ENCODE measurements around the gene LGALS4. TPM values are rescaled to one million over a fixed set of nuclear protein-coding genes. Genes with fewer than 3 reads are reported as not detected.

LGALS4 gene
- total RNA-seq, 1 donor from 2014 or later, result not detected

DNA sequence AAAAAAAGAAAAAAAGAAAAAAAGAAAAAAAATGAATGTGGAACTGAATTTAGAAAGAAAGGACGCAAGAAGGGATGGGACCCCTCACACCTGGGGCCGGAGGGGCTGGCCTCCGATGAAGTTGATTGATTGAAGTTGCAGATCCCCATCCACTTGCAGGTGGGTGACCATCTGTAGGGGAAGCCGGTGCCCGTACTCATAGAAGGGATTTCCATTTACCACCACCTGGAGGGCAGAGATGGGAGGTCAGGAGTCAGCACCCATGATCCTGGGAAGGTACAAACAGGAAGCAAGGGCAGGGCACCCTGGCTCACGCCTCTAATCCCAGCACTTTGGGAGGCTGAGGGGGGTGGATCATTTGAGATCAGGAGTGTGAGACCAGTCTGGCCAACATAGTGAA lies 6.4 kb downstream of the LGALS4 start:
- Mint-ChIP-seq H3K27me3 (ENCODE audit: low read depth) (no peaks in the 10 kb centered on the region), H3K9me3 (ENCODE audit: low read depth) (no peaks in the 10 kb centered on the region)

DNA sequence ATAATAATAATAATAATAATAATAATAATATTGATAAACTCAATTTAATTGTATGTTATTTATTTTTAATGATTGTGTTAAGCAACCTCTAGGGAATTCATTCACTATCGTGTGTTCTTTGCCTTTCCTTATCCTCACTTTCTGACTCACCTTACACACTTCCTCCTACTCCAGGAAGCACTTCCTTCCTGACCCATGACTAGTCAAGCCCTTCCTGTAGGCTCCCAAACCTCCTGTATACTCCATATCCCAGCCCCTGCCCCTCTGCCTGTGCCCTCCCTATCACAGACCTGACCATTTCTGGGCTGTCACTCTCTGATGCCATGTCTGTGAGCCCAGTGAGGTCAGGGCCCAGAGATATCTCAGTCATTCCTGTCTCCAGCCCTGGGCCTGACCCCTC lies 7.6 kb downstream of the LGALS4 start:
- H3K27ac Mint-ChIP-seq (ENCODE audit: unreplicated experiment), result no peak overlapping the region
- no peak for DNase-seq (ENCODE audit: low spot score)
- H3K36me3 Mint-ChIP-seq (ENCODE audit: low read depth), result no peaks in the 10 kb centered on the region
- no peaks in the 10 kb centered on the region for H3K9me3 Mint-ChIP-seq (ENCODE audit: low read depth)
- H3K4me1 Mint-ChIP-seq (ENCODE audit: low read depth), result no peaks in the 10 kb centered on the region
- TF ChIP-seq, protein P1, sequence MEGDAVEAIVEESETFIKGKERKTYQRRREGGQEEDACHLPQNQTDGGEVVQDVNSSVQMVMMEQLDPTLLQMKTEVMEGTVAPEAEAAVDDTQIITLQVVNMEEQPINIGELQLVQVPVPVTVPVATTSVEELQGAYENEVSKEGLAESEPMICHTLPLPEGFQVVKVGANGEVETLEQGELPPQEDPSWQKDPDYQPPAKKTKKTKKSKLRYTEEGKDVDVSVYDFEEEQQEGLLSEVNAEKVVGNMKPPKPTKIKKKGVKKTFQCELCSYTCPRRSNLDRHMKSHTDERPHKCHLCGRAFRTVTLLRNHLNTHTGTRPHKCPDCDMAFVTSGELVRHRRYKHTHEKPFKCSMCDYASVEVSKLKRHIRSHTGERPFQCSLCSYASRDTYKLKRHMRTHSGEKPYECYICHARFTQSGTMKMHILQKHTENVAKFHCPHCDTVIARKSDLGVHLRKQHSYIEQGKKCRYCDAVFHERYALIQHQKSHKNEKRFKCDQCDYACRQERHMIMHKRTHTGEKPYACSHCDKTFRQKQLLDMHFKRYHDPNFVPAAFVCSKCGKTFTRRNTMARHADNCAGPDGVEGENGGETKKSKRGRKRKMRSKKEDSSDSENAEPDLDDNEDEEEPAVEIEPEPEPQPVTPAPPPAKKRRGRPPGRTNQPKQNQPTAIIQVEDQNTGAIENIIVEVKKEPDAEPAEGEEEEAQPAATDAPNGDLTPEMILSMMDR (IDR thresholded peaks at IDR 0.05), result no peak
- H3K4me3 Mint-ChIP-seq (ENCODE audit: unreplicated experiment), result no peak overlapping the region
- H3K27me3 Mint-ChIP-seq (ENCODE audit: low read depth), result no peaks in the 10 kb centered on the region

More for the DNA sequence above, 6.4 kb downstream of the LGALS4 start:
- no peak for DNase-seq (ENCODE audit: low spot score)
- no peak overlapping the region for H3K4me3 Mint-ChIP-seq (ENCODE audit: unreplicated experiment)
- no peaks in the 10 kb centered on the region for H3K36me3 Mint-ChIP-seq (ENCODE audit: low read depth)
- no peak overlapping the region for H3K27ac Mint-ChIP-seq (ENCODE audit: unreplicated experiment)
- H3K4me1 Mint-ChIP-seq (ENCODE audit: low read depth), result no peaks in the 10 kb centered on the region
- TF ChIP-seq, protein P1 (IDR thresholded peaks at IDR 0.05), result no peak

- H3K36me3 Mint-ChIP-seq (ENCODE audit: low read depth), result no peaks in the 10 kb centered on the region
- TF ChIP-seq, protein P1 (IDR thresholded peaks at IDR 0.05), result no peak
- DNase-seq (ENCODE audit: low spot score), result no peak
- no peak overlapping the region for H3K4me3 Mint-ChIP-seq (ENCODE audit: unreplicated experiment)
- no peaks in the 10 kb centered on the region for H3K27me3 Mint-ChIP-seq (ENCODE audit: low read depth)
- H3K27ac Mint-ChIP-seq (ENCODE audit: unreplicated experiment), result no peak overlapping the region
- H3K4me1 Mint-ChIP-seq (ENCODE audit: low read depth), result peaks cover 6% of the 10 kb centered on the region
- H3K9me3 Mint-ChIP-seq (ENCODE audit: low read depth), result no peaks in the 10 kb centered on the region
Measured at GRCh38 chr19:38803543-38803942, 9.2 kb downstream of the LGALS4 start.

DNA sequence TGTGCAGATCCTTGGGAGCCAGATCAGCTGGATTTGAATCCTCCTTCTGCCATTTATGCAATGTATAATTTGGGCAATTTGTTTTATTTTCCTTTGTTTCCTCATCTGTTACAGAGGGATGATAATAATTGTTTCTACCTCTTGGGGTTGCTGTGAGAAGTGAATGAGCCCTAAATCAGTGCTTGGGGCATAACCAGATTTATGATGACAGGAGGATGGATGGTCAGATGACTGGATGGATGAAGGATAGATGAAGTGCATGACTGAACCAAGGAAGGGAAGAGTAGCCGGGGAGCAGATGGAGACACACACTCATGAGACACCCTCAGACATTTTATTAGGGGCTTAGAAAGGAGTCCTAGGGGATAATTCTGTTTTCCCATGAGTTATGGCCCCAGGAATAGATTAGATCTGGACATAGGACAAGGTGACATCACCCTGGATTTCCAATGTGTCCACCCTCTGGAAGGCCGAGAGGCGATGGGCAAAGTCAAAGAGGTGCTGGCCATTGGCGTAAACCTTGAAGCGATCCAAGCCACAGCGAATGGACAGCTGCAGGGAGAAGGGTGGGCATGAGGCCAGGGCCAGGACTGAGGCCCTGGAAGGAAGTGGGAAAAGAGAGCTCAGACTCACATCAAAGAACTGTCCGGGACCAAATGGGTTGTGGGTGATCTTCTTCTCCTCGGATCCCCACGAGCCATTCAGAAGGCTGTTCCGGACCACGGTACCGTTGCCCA lies 11.2 kb downstream of the LGALS4 start:
- TF ChIP-seq, protein P1 (IDR thresholded peaks at IDR 0.05), result no peak
- peaks cover 6% of the 10 kb centered on the region for H3K4me1 Mint-ChIP-seq (ENCODE audit: low read depth)
- H3K36me3 Mint-ChIP-seq (ENCODE audit: low read depth), result no peaks in the 10 kb centered on the region
- no peak overlapping the region for H3K27ac Mint-ChIP-seq (ENCODE audit: unreplicated experiment)
- H3K9me3 Mint-ChIP-seq (ENCODE audit: low read depth), result no peaks in the 10 kb centered on the region
- H3K27me3 Mint-ChIP-seq (ENCODE audit: low read depth), result no peaks in the 10 kb centered on the region
- no peak overlapping the region for H3K4me3 Mint-ChIP-seq (ENCODE audit: unreplicated experiment)
- no peak for DNase-seq (ENCODE audit: low spot score)

GRCh38 chr19:38800577-38801347 lies 12.0 kb downstream of the LGALS4 start:
- Mint-ChIP-seq H3K27me3 (ENCODE audit: low read depth) (no peaks in the 10 kb centered on the region), H3K27ac (ENCODE audit: unreplicated experiment) (no peak overlapping the region), H3K9me3 (ENCODE audit: low read depth) (no peaks in the 10 kb centered on the region), H3K4me3 (ENCODE audit: unreplicated experiment) (no peak overlapping the region), H3K36me3 (ENCODE audit: low read depth) (no peaks in the 10 kb centered on the region), H3K4me1 (ENCODE audit: low read depth) (peaks cover 6% of the 10 kb centered on the region)
- no peak for DNase-seq (ENCODE audit: low spot score)
- TF ChIP-seq, protein P1 (IDR thresholded peaks at IDR 0.05), result no peak
